H1 (cell line): ENCODE data around the gene ANXA1. TPM values are rescaled to one million over a fixed set of nuclear protein-coding genes. Genes with fewer than 3 reads are reported as not detected.

ENCODE experiments used
- CTCF ChIA-PET: fragments of 300-600 bp; sonication (Branson Sonifier 250); formaldehyde crosslinking; loops from one replicate; lab custom pipeline; 2021; ENCODE audit not compliant: partially characterized antibody; lab: Charles Lee
- POLR2A ChIA-PET: fragments of 300-600 bp; sonication (Branson Sonifier 250); formaldehyde crosslinking; loops from one replicate; lab custom pipeline; 2021; ENCODE audit warnings: inconsistent platforms; ENCODE audit not compliant: partially characterized antibody; lab: Charles Lee
- DNase-seq, 2 experiments: peaks; one replicate each; pipeline versions ENCODE4 v3.0.0 to v3.0.0-alpha.2; 2010 to 2022; ENCODE audit warnings: low spot score in 2 of 2, low read depth in 1 of 2, mixed read lengths in 1 of 2
- FAIRE-seq: peaks from 2 replicates; lab custom pipeline; 2011; peaks lifted over from hg19 to GRCh38; lab: Jason Lieb, UNC
- H2AFZ ChIP-seq: 2 replicates; pipeline ENCODE4 v1.8.1; 2012; ENCODE audit warnings: low read length, inconsistent platforms
- H2AK5ac ChIP-seq: 2 replicates; pipeline ENCODE4 v1.6.1; 2013; ENCODE audit warnings: low read depth, low read length
- H2BK120ac ChIP-seq: replicated peaks from 2 replicates; pipeline ENCODE3; 2013; ENCODE audit warnings: low read depth, low read length, inconsistent platforms
- H2BK12ac ChIP-seq: 2 replicates; pipeline ENCODE4 v1.6.1; 2013; ENCODE audit warnings: low read depth, low read length
- H2BK15ac ChIP-seq: 2 replicates; pipeline ENCODE4 v1.6.1; 2013; ENCODE audit warnings: low read length
- H2BK20ac ChIP-seq: 2 replicates; pipeline ENCODE4 v1.6.1; 2013; ENCODE audit warnings: low read length
- H2BK5ac ChIP-seq: 2 replicates; pipeline ENCODE4 v1.6.1; 2013; ENCODE audit warnings: low read depth, low read length
- H3K14ac ChIP-seq: 2 replicates; pipeline ENCODE4 v1.6.1; 2013; ENCODE audit warnings: inconsistent platforms; ENCODE audit not compliant: insufficient read length
- H3K18ac ChIP-seq: 2 replicates; pipeline ENCODE4 v1.6.1; 2013; ENCODE audit warnings: low read length; ENCODE audit errors: extremely low read depth
- H3K23ac ChIP-seq: 2 replicates; pipeline ENCODE4 v1.6.1; 2013; ENCODE audit warnings: inconsistent platforms; ENCODE audit not compliant: insufficient read length
- H3K23me2 ChIP-seq: 2 replicates; pipeline ENCODE4 v1.6.1; 2013; ENCODE audit warnings: low read depth, low read length
- H3K27ac ChIP-seq: 2 replicates; pipeline ENCODE4 v1.6.1; 2011; ENCODE audit warnings: low read depth, low read length, inconsistent platforms
- H3K27me3 ChIP-seq, 4 experiments: replicated peaks in 1 of 4; 1 replicate in 1 of 4; 2 replicates in 3 of 4; pipeline versions ENCODE4 v1.6.1 to v1.8.1; 2011 to 2013; ENCODE audit warnings: low read length in 3 of 4, mild to moderate bottlenecking in 3 of 4, inconsistent platforms in 2 of 4, mixed read lengths in 2 of 4, moderate library complexity in 1 of 4; ENCODE audit not compliant: control insufficient read depth in 3 of 4, insufficient read depth in 3 of 4; ENCODE audit errors: extremely low read depth in 1 of 4
- H3K36me3 ChIP-seq, 4 experiments: 2 replicates each; pipeline versions ENCODE4 v1.6.1 to v1.8.1; 2011 to 2013; ENCODE audit warnings: mild to moderate bottlenecking in 4 of 4, low read length in 3 of 4, moderate library complexity in 2 of 4, control low read depth in 1 of 4, inconsistent platforms in 1 of 4; ENCODE audit not compliant: insufficient read depth in 4 of 4, control insufficient read depth in 2 of 4
- H3K4ac ChIP-seq: replicated peaks from 2 replicates; pipeline ENCODE3; 2013; ENCODE audit warnings: low read length, low read depth, mixed read lengths, inconsistent platforms; ENCODE audit not compliant: insufficient read length
- H3K4me1 ChIP-seq, 4 experiments: replicated peaks in 1 of 4; 1 replicate in 1 of 4; 2 replicates in 3 of 4; pipeline versions ENCODE4 v1.6.1 to v1.8.1; 2011 to 2013; ENCODE audit warnings: low read length in 3 of 4, inconsistent platforms in 2 of 4, mixed read lengths in 1 of 4; ENCODE audit not compliant: insufficient read depth in 4 of 4, control insufficient read depth in 3 of 4
- H3K4me2 ChIP-seq, 2 experiments: 2 replicates each; pipeline versions ENCODE4 v1.6.1 to v1.8.1; 2011 to 2013; ENCODE audit warnings: low read depth in 2 of 2, low read length in 2 of 2, control low read depth in 1 of 2, inconsistent platforms in 1 of 2, mild to moderate bottlenecking in 1 of 2; ENCODE audit not compliant: insufficient read depth in 1 of 2
- H3K4me3 ChIP-seq, 4 experiments: fragments of 200-600, 300-600 bp in 1 of 4; sonication (generic), shearing (Covaris generic), sonication (Bioruptor Twin) in 1 of 4; 2 replicates each; pipeline versions ENCODE4 v1.5.1 to v1.8.1; 2011 to 2016; ENCODE audit warnings: low read length in 4 of 4, low read depth in 3 of 4, control low read depth in 2 of 4, inconsistent platforms in 2 of 4, mild to moderate bottlenecking in 2 of 4, mixed read lengths in 1 of 4, moderate library complexity in 1 of 4; ENCODE audit not compliant: insufficient read depth in 2 of 4; ENCODE audit errors: extremely low read depth in 1 of 4
- H3K56ac ChIP-seq: replicated peaks from 2 replicates; pipeline ENCODE3; 2013; ENCODE audit warnings: low read depth, mild to moderate bottlenecking, mixed read lengths, low read length, inconsistent platforms; ENCODE audit not compliant: insufficient read length
- H3K79me1 ChIP-seq: 2 replicates; pipeline ENCODE4 v1.6.1; 2013; ENCODE audit warnings: low read depth, low read length, control low read depth
- H3K79me2 ChIP-seq, 2 experiments: 2 replicates each; pipeline versions ENCODE4 v1.6.1 to v1.8.1; 2012 to 2013; ENCODE audit warnings: low read length in 2 of 2, mild to moderate bottlenecking in 2 of 2, inconsistent platforms in 1 of 2; ENCODE audit not compliant: insufficient read depth in 2 of 2, control insufficient read depth in 1 of 2
- H3K9ac ChIP-seq, 4 experiments: replicated peaks in 1 of 4; 1 replicate in 1 of 4; 2 replicates in 3 of 4; pipeline versions ENCODE4 v1.6.1 to v1.8.1; 2011 to 2013; ENCODE audit warnings: low read depth in 3 of 4, low read length in 3 of 4, control low read depth in 2 of 4, mild to moderate bottlenecking in 2 of 4, moderate library complexity in 2 of 4, inconsistent platforms in 1 of 4; ENCODE audit errors: extremely low read depth in 1 of 4
- H3K9me3 ChIP-seq, 2 experiments: 2 replicates each; pipeline versions ENCODE4 v1.6.1 to v1.8.1; 2012 to 2013; ENCODE audit warnings: mild to moderate bottlenecking in 2 of 2, moderate library complexity in 2 of 2, control low read depth in 1 of 2, inconsistent platforms in 1 of 2, low read depth in 1 of 2, low read length in 1 of 2, mixed read lengths in 1 of 2; ENCODE audit not compliant: insufficient read depth in 2 of 2
- H4K20me1 ChIP-seq, 2 experiments: replicated peaks in 1 of 2; 2 replicates each; pipeline versions ENCODE3 to v1.8.1; 2011 to 2013; ENCODE audit warnings: inconsistent platforms in 2 of 2, low read length in 2 of 2, mild to moderate bottlenecking in 1 of 2; ENCODE audit not compliant: insufficient read depth in 2 of 2, control insufficient read depth in 1 of 2
- H4K5ac ChIP-seq: 2 replicates; pipeline ENCODE4 v1.6.1; 2013; ENCODE audit warnings: low read length, low read depth, mixed read lengths, inconsistent platforms; ENCODE audit not compliant: insufficient read length
- H4K8ac ChIP-seq: 2 replicates; pipeline ENCODE4 v1.8.0; 2013; ENCODE audit warnings: mild to moderate bottlenecking, moderate library complexity, low read length, inconsistent platforms; ENCODE audit not compliant: insufficient read depth; ENCODE audit errors: extremely low read depth
- H4K91ac ChIP-seq: replicated peaks from 2 replicates; pipeline ENCODE3; 2013; ENCODE audit warnings: low read length, mixed read lengths, inconsistent platforms; ENCODE audit not compliant: insufficient read length
- CEBPB ChIP-seq: IDR thresholded peaks from 2 replicates; pipeline ENCODE4 v1.6.1; 2012; ENCODE audit warnings: low read depth, low read length
- CTBP2 ChIP-seq: IDR thresholded peaks from 2 replicates; pipeline ENCODE4 v1.7.0; 2011; ENCODE audit warnings: borderline replicate concordance, mild to moderate bottlenecking, moderate library complexity, mixed read lengths, low read length; ENCODE audit not compliant: insufficient read depth, insufficient read length
- EP300 ChIP-seq, 2 experiments: IDR thresholded peaks; 1 replicate in 1 of 2; 2 replicates in 1 of 2; pipeline ENCODE4 v1.6.1; 2011 to 2012; ENCODE audit warnings: low read depth in 2 of 2, low read length in 2 of 2, mild to moderate bottlenecking in 2 of 2, borderline replicate concordance in 1 of 2, inconsistent platforms in 1 of 2, moderate library complexity in 1 of 2
- NRF1 ChIP-seq: IDR thresholded peaks from 2 replicates; pipeline ENCODE4 v1.6.1; 2011; ENCODE audit warnings: mild to moderate bottlenecking, low read depth, low read length, improper control_type of control experiment
- PHF8 ChIP-seq: fragments of 200-600 bp; sonication (generic); conservative IDR thresholded peaks from 2 replicates; pipeline ENCODE4 v1.7.1; 2012; ENCODE audit warnings: low read depth, mild to moderate bottlenecking, inconsistent platforms, low read length, moderate library complexity
- POU5F1 ChIP-seq: IDR thresholded peaks from 2 replicates; pipeline ENCODE4 v1.6.1; 2011; ENCODE audit warnings: low read depth, mild to moderate bottlenecking, low read length, moderate library complexity
- RAD21 ChIP-seq, 2 experiments: IDR thresholded peaks in 1 of 2; conservative IDR thresholded peaks in 1 of 2; 2 replicates each; pipeline ENCODE4 v1.6.1; 2011; ENCODE audit warnings: low read depth in 2 of 2, low read length in 2 of 2, improper control_type of control experiment in 1 of 2, inconsistent platforms in 1 of 2, mild to moderate bottlenecking in 1 of 2, moderate library complexity in 1 of 2
- RXRA ChIP-seq: IDR thresholded peaks from 2 replicates; pipeline ENCODE4 v1.6.1; 2011; ENCODE audit warnings: low read depth, mild to moderate bottlenecking, low read length, moderate library complexity; ENCODE audit not compliant: insufficient read depth
- SIN3A ChIP-seq, 2 experiments: IDR thresholded peaks in 1 of 2; conservative IDR thresholded peaks in 1 of 2; 2 replicates each; pipeline ENCODE4 v1.6.1; 2011 to 2012; ENCODE audit warnings: low read length in 2 of 2, improper control_type of control experiment in 1 of 2, low read depth in 1 of 2, mild to moderate bottlenecking in 1 of 2
- SIRT6 ChIP-seq: IDR thresholded peaks from one replicate; pipeline ENCODE4 v1.7.1; 2012; ENCODE audit warnings: low read length, inconsistent platforms
- SP2 ChIP-seq: IDR thresholded peaks from 2 replicates; pipeline ENCODE4 v1.6.1; 2012; ENCODE audit warnings: mild to moderate bottlenecking, low read length, inconsistent platforms
- SUZ12 ChIP-seq: fragments of 200-600 bp; sonication (generic); IDR thresholded peaks from 2 replicates; pipeline ENCODE4 v1.6.1; 2012; ENCODE audit warnings: mild to moderate bottlenecking, inconsistent platforms, low read length, moderate library complexity, mixed read lengths
- TAF1 ChIP-seq: IDR thresholded peaks from 2 replicates; pipeline ENCODE4 v1.6.1; 2011; ENCODE audit warnings: mild to moderate bottlenecking, low read depth, low read length
- TCF12 ChIP-seq: IDR thresholded peaks from 2 replicates; pipeline ENCODE4 v1.6.1; 2011; ENCODE audit warnings: low read depth, mild to moderate bottlenecking, low read length
- YY1 ChIP-seq: IDR thresholded peaks from 2 replicates; pipeline ENCODE4 v1.6.1; 2011; ENCODE audit warnings: low read depth, mild to moderate bottlenecking, low read length
- polyA plus RNA-seq, 7 experiments: library from polyadenylated mRNA; depleted of rRNA in 3 of 7; stranded (reverse) in 5 of 7; unstranded in 2 of 7; fragments of >200 nt in 5 of 7; fragments of 200-250 nt in 2 of 7; gene quantifications; 1 replicate in 5 of 7; 2 replicates in 1 of 7; 4 replicates in 1 of 7; pipeline versions ENCODE4 v1.2.1 to v1.2.3, GENCODE V29; 2011 to 2013; ENCODE audit warnings: missing spikeins in 2 of 7, mixed read lengths in 2 of 7
- total RNA-seq: library from RNA; stranded (reverse); fragmentation: NEBNext Ultra II Directional; extraction: Animal tissue kit (Norgen Biotek cat#: 25700); gene quantifications from 2 replicates; pipeline ENCODE4 v1.2.1, GENCODE V29; 2021

The ANXA1 gene
- total and polyA plus RNA-seq, 2 of the 8 experiments (the other 6 are each of a cell fraction or from before 2014, with no cell fraction given), result 0.71 to 5.7 TPM

- no peaks in the 10 kb centered on the region for H4K20me1 ChIP-seq
Measured at GRCh38 chr9:73183428-73183827, 31.8 kb downstream of the ANXA1 start.

More at GRCh38 chr9:73183428-73183827, 31.8 kb downstream of the ANXA1 start:
- H3K4me1 ChIP-seq, result no peaks in the 10 kb centered on the region
- H4K91ac ChIP-seq, result no peak overlapping the region
- no peak overlapping the region for H3K9ac ChIP-seq
- H3K4me3 ChIP-seq, result no peak overlapping the region
- H2BK20ac ChIP-seq, result no peak overlapping the region
- DNase-seq (no peak), FAIRE-seq (no peak)
- no peak overlapping the region for H2AFZ ChIP-seq
- H2BK5ac ChIP-seq, result no peak overlapping the region
- H2BK120ac ChIP-seq, result no peak overlapping the region
- H4K5ac ChIP-seq, result no peak overlapping the region
- no peaks in the 10 kb centered on the region for H3K36me3 ChIP-seq
- no peak overlapping the region for H3K27ac ChIP-seq
- no peak overlapping the region for H3K4ac ChIP-seq
- H3K4me2 ChIP-seq, result no peak overlapping the region
- H3K79me2 ChIP-seq, result no peaks in the 10 kb centered on the region
- H4K8ac ChIP-seq, result no peak overlapping the region
- ChIA-PET CTCF (interaction anchor here (0.6 to 3.5 kb wide), 13 partner anchors 11 to 1235 kb away, joined by 3 to 37 read pairs (median 3); no protein-coding TSS in a partner anchor), POLR2A (no interaction called here)
- TF ChIP-seq YY1, result no peak
- no peak for TF ChIP-seq TCF12
- TF ChIP-seq NRF1, result no peak
- no peak for TF ChIP-seq RAD21 (IDR thresholded peaks at IDR 0.05 in 1 of 2, conservative IDR thresholded peaks at IDR 0.05 in 1 of 2; ENCODE audit: low read depth in 2 of 2, low read length in 2 of 2)
- TF ChIP-seq POU5F1, result no peak
- TF ChIP-seq SUZ12, result no peak
- no peak for TF ChIP-seq SIRT6
- no peak for TF ChIP-seq SP2
- TF ChIP-seq CEBPB, result no peak
- no peak for TF ChIP-seq SIN3A (conservative IDR thresholded peaks at IDR 0.05 in 1 of 2, IDR thresholded peaks at IDR 0.05 in 1 of 2; ENCODE audit: low read depth in 1 of 2, low read length in 2 of 2)
- no peak for TF ChIP-seq CTBP2
- no peak for TF ChIP-seq RXRA
- TF ChIP-seq TAF1, result no peak
- TF ChIP-seq EP300 (IDR thresholded peaks at IDR 0.05; ENCODE audit: borderline replicate concordance in 1 of 2, low read depth in 2 of 2, low read length in 2 of 2), result no peak
- no peak for TF ChIP-seq PHF8
- no peak overlapping the region for H3K56ac ChIP-seq
- no peak overlapping the region for H2BK15ac ChIP-seq
- H3K23ac ChIP-seq, result no peak overlapping the region
- no peak overlapping the region for H2AK5ac ChIP-seq
- H3K18ac ChIP-seq, result no peak overlapping the region
- H3K9me3 ChIP-seq, result no peaks in the 10 kb centered on the region
- H2BK12ac ChIP-seq, result no peak overlapping the region
- H3K23me2 ChIP-seq, result no peaks in the 10 kb centered on the region
- H3K27me3 ChIP-seq, result no peaks in the 10 kb centered on the region
- H3K79me1 ChIP-seq, result no peaks in the 10 kb centered on the region
- no peak overlapping the region for H3K14ac ChIP-seq
